ENCODE data around the gene TRMT44.
"Not testable (repeated sequence)": the region's sequence is repeated elsewhere in the genome, so short reads cannot be mapped to it uniquely, and the experiment has no call there.

- TF ChIP-seq CTCF (IDR thresholded peaks at IDR 0.05); ZFX (IDR thresholded peaks at IDR 0.05; ENCODE audit: borderline replicate concordance): not testable (repeated sequence)
Measured at GRCh38 chr4:8420151-8420550, 20.4 kb upstream of the TRMT44 start.
